ENCODE results near the gene CBX4. TPM values are rescaled to one million over a fixed set of nuclear protein-coding genes. Genes with fewer than 3 reads are reported as not detected.

The CBX4 gene
- total RNA-seq, 1 experiment from 2014 or later: 26.2 TPM

DNA sequence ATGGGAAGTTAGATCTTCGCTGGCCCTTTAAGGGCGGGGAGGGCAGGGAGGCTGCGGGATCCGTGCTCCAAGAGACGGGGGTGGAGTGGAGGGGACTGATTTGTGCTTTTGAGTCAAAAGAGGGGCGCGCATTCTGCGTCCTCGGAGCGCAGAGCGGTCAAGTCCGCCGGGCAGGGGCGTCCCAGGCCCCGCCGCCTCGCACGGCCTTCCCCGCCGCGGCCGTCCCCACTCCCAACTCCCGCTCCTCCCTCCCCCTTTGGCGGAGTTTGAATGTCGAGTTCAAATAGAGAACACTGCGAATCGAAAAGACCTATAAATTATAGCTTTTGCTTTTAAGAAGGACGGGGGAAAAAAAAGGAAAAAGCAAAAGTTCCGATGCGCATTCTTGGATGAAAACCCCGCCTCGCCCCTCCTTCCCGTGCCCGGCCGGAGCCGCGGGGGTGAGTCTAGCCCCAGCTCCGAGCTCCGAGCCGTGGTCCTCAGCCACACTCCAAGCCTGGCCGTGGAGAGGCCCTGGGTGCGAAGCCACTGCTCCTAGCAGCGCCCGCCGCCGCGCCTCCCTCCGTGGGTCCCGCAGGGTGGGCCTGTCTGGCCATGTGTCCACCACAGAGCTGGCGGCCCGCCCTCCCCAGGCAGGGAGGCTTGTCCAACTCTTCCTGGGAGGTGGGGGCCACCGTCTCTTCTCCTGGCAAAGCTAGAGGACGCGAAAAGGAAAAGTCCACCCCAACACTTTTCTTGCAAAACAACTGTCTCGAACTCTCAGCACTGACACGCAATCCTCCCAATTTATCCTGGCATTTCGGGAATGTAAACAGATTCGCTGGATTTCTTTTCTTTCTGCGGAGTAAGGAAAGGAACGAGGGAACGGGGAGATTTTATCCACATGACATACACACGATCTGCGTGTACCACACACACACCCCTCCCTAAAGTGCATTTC is 46.0 kb downstream of the CBX4 start:
- Histone ChIP-seq H3K27me3 (peaks cover 14% of the 10 kb centered on the region), H3K4me3 (peak overlapping the region; percentile 54), H3K9me3 (no peaks in the 10 kb centered on the region), H3K36me3 (peaks cover 16% of the 10 kb centered on the region)
- peak; percentile 87 for DNase-seq

DNA sequence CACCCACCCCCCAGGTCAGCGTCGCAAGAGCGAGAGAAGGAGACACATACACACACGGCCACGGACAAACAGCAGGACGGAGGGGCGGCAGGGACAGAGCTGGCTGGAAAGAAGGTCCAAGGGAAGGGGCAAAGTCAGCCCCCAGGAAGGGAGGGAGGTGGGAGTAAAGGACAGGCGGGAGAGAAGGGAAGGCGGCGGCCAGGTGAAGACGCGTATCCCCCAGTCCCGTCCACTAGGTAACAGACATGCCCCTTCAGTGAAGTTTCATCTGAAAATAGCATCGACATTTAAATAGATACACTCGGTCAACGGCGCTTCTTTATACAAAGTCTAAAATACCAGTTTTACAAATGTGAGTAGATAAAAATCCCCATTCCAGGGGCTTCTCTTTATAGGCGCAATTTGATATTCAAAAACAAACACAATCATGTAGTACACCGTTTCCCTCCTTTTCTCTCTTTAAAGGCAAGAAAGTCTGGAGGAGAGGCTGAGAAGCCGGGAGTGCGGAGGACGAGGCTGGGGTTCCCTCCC is 46.8 kb downstream of the CBX4 start:
- Histone ChIP-seq H3K36me3 (peaks cover 16% of the 10 kb centered on the region), H3K27me3 (peaks cover 8% of the 10 kb centered on the region), H3K9me3 (no peaks in the 10 kb centered on the region), H3K4me3 (peak overlapping the region; percentile 54)
- no peak for DNase-seq

DNA sequence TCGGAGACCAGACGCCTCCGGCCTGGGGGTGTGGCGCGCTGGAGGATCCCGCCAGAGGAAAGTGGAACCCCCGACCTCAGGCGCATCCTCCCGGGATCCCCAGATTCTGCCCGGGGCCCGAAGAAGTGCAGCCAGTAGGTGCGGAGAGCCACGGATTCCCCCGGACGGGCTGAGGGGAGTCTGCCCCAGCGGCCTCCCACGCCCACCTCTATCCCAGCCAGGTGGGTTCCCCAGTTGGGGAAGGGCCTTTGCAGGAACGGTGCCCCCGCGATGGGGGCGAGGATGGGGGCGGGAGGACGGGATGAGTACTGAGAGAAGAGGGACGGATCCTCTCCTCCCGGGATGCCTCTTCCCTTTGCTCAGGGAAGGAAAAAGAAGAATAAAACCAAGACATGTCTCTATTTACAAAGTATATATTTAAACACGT is 47.5 kb downstream of the CBX4 start:
- H3K36me3 ChIP-seq: peaks cover 16% of the 10 kb centered on the region
- H3K4me3 ChIP-seq: no peak overlapping the region
- H3K9me3 ChIP-seq: no peaks in the 10 kb centered on the region
- peaks cover 8% of the 10 kb centered on the region for H3K27me3 ChIP-seq
- DNase-seq: no peak

DNA sequence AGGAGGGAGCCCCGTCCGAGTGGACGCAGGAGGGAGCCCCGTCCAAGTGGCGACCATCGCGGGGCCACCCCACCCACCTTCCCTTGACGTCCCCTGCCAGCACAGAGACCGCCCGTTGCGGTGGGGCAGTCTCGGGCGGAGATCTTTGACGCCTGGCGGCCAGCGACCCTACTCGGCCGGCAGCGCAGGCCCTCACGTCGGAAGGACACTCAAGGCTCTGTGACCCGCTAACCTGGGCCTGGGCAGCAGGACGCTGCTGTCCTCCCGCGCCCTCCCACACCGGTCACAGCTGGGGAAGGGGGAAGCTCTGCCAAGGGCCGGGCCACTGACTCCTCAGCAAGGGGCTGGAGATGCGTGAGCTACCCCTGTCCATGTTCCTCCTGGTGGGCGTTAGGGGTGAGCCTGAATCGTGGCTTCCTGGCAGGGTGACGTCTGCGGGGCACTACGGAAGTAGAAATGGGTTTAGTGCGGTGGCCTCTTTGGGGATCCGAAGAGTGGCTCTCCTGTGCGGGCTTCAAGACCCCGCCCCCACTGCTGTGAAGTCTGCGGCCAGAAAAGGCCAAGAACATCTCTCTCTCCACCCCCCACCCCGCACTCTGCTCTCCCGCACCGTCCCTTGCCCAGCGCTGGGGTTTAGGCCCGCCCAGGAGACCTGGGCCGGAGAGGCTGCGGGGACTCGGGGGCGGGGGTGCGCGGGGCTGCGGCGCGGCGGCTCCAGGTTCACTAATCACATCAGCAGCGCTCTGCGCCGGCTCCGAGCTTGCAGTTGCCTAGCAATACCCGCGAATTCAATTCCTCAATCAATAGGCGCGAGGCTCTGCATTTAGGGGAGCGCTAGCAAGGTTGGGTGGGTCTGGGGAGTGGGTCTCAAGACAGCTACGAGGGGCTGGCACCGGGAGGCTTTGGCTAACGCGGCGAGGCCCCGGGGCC is 48.2 kb downstream of the CBX4 start:
- DNase-seq: no peak
- no peak overlapping the region for H3K4me3 ChIP-seq
- no peaks in the 10 kb centered on the region for H3K9me3 ChIP-seq
- H3K36me3 ChIP-seq: peaks cover 16% of the 10 kb centered on the region
- H3K27me3 ChIP-seq: peaks cover 8% of the 10 kb centered on the region

DNA sequence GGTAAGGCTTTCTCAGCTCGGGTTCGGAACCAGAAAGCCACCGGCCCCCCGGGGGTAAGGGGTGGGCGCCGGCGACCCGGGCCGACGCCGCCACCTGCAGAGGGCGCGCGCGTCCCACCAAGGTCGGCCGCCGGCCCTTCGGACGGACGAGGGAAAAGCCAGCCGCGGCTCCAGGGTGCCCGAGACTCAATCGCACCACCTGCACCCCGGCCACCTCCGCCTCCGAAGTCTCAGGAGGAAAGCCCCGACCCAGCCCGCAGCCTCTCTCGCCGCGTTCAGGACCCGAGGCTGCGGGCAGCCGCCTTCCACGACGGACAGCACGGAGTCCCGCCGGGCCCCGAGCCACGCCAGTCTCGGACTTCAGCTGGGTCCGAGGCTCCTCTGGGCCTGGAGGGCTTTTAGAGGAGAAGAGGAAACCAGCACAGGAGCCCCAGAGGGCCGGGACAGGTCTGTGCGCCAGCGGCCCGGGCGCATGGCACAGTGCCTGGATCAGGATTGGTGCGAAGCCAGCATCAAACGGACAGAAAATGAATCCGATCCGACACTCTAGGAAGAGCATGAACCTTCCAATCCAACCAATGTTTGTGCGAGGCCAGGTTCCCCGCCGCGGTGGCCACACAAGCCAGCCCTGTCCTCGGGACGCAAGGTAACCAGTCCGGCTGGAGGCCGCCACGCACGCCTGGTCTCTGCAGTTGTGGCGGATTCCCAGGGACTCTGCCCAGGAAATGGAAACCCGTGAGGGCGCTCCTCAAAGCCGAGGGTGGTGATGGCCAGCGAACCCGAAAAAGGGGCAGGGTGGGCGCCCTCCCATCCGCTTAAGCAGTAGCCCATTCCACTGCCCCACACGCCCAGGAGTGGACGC is 49.1 kb downstream of the CBX4 start:
- peaks cover 9% of the 10 kb centered on the region for H3K36me3 ChIP-seq
- peaks cover 8% of the 10 kb centered on the region for H3K27me3 ChIP-seq
- H3K4me3 ChIP-seq: 0 out of 2 replicates have a peak overlapping the region, but pooled peaks have one; percentile 15
- DNase-seq: peak; percentile 51
- no peaks in the 10 kb centered on the region for H3K9me3 ChIP-seq

DNA sequence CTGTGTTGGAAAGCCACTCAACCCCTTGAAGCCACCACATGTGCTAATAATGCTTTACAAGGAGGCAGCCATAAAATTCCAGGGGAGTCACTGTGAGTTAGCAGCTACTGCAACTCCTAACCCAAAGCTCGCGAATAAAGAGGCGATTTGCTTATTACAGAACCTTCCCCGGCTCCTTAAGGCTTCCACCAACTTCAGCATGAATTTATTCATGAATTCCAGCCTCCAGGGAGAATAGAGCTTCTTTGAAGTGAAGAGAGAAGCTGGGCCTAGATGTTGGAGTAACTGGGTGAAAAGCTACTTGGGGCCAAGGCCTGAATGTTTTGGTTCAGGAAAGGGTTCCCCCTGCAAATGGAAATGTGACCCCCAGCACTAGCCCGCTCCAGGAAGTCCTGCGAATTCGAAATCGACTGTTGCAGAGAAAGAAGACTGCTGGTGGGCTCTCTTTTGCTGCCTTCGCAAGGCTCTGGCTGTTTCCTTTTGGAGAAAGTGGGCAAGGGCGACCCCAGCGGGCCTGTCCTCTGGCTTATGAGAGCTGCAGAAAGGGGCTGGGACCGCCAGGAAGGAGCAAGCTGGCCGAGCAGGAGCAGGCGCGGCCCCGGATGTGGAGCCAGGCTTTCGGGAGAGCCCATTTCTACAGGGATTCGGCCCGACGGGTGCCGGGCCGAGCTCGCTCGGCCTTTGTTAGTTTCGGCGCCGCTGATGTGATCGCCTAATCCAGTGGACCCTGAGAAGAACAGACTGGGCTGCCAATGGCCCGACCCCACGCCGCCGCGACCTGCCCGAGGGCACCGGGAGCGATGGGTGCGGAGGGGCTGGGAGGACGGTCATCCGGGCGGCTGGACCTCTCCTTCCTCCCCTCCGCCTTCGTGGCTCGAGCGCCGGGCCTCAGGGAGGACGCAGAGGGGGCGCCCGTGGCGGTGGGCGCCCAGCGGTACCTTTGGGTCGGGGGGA is 50.0 kb downstream of the CBX4 start:
- DNase-seq: no peak
- Histone ChIP-seq H3K4me3 (no peak overlapping the region), H3K27me3 (peaks cover 8% of the 10 kb centered on the region)

DNA sequence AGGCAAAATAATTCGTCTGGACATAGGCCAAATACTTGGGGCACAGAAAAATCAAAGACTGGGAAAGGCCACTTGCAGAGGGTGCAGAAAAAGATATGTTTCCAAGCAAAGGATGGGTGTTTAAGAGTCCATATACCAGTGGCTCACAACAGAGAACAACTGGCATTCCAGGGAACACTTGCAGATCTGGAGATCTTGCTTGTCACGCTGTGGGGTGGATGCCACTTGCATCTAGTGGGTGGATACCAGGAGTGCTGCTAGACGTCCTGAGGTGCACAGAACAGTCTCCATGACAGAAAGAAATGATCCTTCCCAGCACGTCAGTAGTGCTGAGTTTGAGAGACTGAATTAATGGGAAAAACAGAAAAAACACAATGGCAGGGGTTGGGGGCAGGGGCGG is 50.8 kb downstream of the CBX4 start:
- peaks cover 4% of the 10 kb centered on the region; the same call in 1 of the 2 replicates for H3K36me3 ChIP-seq
- H3K9me3 ChIP-seq: no peaks in the 10 kb centered on the region
- H3K27me3 ChIP-seq: peaks cover 8% of the 10 kb centered on the region
- no peak for DNase-seq
- no peak overlapping the region for H3K4me3 ChIP-seq

More for the DNA sequence above, 50.0 kb downstream of the CBX4 start:
- Histone ChIP-seq H3K36me3 (peaks cover 4% of the 10 kb centered on the region), H3K9me3 (no peaks in the 10 kb centered on the region)

DNA sequence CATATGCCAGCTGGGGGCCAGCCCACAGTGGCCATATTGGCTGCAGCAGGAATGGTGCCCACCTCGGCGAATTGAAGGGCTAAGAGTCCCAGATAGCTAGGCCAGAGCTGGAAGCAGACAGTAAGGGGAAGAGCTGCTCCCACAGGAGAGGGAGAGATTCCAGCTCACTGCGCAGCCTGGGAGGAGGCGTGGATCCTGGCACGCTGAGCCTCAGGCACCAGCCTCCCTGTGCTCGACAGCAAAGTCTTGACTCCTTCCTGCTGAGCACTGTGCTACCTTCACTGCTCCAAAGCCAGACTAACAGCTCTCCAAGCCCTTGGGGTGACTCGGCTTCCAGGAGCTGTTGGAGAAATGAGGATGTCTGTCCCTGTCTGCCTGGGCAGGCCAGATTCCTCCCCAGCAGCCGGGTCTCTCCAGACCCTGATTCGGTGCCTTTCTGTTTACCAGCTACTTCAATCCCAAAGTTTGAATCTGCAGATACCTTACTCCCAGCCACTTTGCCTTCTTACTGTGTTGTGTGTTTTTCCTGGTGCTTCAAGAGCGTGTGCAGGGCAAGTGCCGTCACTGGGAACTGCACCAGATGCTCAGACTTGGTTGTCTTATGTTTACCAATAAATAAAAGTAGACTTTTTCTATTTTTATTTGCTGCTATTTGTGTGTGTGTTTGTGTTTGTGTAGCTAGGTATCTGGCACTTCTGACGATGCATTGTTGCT is 52.2 kb downstream of the CBX4 start:
- no peak for DNase-seq
- peaks cover 8% of the 10 kb centered on the region for H3K27me3 ChIP-seq
- H3K9me3 ChIP-seq: no peaks in the 10 kb centered on the region

DNA sequence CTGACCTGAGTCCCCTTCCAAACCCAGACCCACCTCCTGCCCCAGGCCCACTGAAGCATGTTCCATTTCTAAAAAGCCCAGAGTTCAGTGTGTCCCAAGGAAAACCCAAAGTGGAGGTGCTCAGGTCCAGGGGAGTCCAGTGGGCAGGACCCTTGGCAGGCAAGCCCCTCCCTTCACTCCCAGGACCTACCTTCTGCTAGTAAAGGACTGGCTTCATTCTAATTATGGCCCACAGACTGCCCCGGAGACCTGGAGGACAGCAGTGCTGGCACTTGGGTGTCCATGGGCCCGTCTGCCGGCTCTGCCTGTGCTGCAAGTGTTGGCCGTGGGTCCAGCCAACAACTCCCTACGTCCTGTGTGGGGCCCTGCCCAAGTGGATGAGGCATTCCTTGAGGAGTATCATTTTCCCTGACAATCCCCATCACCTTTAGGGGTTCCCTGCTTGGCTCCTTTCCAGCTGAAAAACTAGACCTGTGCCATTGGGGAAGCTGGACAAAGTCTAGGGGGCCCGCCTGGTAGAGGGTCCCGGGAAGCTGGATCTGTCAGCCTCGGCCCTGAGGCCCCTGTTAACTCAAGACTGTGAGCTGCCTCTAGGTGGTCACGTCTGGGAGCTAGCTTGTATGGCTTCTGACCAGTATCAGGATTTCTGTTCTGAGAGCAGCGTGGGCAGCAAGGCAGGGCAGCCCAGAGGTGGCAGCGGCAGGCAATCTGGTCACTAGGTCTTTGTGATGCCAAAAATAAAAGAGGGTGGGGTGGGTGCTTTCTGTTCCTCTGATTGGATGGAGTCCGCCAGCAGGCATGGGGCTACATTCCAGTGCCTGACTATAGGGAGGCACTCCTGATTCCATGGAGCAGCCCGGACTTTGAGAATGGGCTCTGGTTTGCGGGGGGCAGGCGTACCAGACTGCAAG is 53.1 kb downstream of the CBX4 start:
- H3K27me3 ChIP-seq: peaks cover 8% of the 10 kb centered on the region
- peaks cover 12% of the 10 kb centered on the region; the same call in 1 of the 2 replicates for H3K36me3 ChIP-seq
- no peaks in the 10 kb centered on the region for H3K9me3 ChIP-seq
- H3K4me3 ChIP-seq: no peak overlapping the region
- no peak for DNase-seq

More for the DNA sequence above, 52.2 kb downstream of the CBX4 start:
- H3K36me3 ChIP-seq: peaks cover 9% of the 10 kb centered on the region; the same call in 1 of the 2 replicates
- no peak overlapping the region for H3K4me3 ChIP-seq

DNA sequence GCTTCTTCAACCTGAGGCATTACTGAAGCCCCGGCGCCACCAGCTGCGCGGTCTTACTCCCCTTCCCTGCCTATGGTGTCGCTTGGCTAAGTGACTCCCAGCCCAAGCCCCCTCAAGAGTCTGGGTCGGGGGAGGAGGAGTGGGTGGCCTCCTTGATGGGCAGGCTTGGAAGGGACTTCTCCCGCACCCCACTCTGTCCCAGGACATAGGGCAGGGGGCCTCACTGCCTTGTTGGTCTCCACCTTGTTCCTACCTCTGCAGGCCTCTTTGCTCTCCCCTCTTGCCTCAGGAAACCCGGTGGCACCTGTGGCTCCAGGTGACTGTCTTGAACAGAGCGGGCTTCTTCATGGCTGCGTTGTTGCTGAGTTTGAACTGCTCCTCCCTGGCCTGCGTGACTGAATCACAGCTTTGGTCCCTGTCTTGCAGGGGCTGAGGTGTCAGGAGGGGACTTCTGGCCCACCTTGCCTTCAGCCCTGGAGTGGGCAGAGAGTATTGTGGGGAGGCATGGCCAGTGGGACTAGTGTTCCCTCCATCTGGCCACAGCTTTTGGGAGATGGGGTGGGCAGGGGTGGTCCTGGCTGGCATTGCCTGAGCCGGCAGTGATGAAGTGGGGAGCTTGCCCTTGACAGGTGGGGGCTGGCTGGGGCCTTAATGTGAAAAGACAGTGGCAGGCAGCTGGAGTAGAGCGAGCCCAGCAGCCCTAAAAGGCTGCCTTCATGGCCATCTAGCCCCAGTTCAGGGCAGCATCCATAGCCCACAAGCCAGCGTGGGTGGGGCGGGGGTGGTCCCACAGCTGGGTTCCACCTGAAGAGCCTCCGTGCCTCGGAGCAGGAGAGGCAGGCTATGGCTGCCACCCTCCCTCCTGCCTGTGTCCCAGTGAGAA is 54.0 kb downstream of the CBX4 start:
- Histone ChIP-seq H3K4me3 (no peak overlapping the region), H3K9me3 (no peaks in the 10 kb centered on the region), H3K36me3 (peaks cover 14% of the 10 kb centered on the region), H3K27me3 (peaks cover 2% of the 10 kb centered on the region)
- no peak for DNase-seq

DNA sequence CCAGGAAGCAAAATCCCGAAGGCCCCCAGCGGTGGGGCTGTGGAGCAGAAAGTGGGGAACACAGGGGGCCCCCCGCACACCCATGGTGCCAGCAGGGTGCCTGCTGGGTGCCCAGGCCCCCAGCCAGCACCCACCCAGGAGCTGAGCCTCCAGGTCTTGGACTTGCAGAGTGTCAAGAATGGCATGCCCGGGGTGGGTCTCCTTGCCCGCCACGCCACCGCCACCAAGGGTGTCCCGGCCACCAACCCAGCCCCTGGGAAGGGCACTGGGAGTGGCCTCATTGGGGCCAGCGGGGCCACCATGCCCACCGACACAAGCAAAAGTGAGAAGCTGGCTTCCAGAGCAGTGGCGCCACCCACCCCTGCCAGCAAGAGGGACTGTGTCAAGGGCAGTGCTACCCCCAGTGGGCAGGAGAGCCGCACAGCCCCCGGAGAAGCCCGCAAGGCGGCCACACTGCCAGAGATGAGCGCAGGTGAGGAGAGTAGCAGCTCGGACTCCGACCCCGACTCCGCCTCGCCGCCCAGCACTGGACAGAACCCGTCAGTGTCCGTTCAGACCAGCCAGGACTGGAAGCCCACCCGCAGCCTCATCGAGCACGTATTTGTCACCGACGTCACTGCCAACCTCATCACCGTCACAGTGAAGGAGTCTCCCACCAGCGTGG is 54.8 kb downstream of the CBX4 start:
- H3K9me3 ChIP-seq: no peaks in the 10 kb centered on the region
- H3K27me3 ChIP-seq: no peaks in the 10 kb centered on the region
- peaks cover 18% of the 10 kb centered on the region for H3K36me3 ChIP-seq
- H3K4me3 ChIP-seq: no peak overlapping the region
- no peak for DNase-seq

DNA sequence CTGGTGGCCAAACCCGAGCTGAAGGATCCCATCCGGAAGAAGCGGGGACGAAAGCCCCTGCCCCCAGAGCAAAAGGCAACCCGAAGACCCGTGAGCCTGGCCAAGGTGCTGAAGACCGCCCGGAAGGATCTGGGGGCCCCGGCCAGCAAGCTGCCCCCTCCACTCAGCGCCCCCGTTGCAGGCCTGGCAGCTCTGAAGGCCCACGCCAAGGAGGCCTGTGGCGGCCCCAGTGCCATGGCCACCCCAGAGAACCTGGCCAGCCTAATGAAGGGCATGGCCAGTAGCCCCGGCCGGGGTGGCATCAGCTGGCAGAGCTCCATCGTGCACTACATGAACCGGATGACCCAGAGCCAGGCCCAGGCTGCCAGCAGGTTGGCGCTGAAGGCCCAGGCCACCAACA is 55.3 kb downstream of the CBX4 start:
- Histone ChIP-seq H3K9me3 (no peaks in the 10 kb centered on the region), H3K36me3 (peaks cover 18% of the 10 kb centered on the region)
- DNase-seq: no peak

More for the DNA sequence above, 55.3 kb downstream of the CBX4 start:
- no peak overlapping the region for H3K4me3 ChIP-seq
- H3K27me3 ChIP-seq: no peaks in the 10 kb centered on the region
